HG03571 (cell line): ENCODE data around the gene SPOCK1.

ENCODE experiments used
- ATAC-seq: cut with Tn5 transposase; IDR thresholded peaks from one replicate; pipeline ENCODE4 v1.9.1; 2021; ENCODE audit not compliant: unreplicated experiment

Gene SPOCK1

DNA sequence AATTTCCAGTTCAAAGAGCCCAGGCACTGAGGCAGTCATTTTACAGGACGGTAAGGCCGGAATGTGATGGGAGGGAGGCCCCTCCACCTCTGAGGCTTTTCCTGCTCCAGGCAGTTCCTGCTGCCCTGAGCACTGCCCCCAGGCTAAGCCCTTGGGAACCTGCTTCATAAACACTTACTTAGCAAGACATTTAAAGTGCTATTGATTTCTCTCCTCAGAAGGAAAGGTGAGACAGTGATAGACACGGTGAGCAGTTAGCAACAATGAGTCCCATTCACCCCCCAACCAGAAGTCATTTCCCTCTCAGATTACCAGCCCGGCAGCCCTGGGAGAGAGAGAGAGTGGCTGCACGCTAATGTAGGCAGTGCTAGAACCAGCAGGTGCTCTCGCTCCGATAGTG lies 462.5 kb downstream of the SPOCK1 start:
- ATAC-seq: no peak

DNA sequence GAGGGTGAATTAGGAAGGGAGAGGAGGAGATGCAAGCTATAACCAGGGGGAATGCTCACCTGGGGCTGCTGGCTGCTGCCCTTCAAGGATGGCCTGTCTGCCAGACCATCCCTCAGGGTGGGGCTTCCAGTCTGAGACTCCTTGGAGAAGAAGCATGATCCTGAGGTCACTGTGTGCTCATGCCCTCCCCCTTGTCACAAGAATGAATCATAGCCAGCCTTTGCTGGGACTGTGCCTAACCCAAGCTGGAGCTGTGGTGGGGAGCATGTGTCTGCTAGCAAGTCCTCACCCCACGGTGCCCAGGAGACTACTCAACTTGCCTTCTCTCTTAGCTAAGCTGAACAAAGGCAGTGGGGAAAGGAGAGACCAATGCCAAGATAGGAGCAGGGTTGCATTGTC lies 463.6 kb downstream of the SPOCK1 start:
- no peak for ATAC-seq

DNA sequence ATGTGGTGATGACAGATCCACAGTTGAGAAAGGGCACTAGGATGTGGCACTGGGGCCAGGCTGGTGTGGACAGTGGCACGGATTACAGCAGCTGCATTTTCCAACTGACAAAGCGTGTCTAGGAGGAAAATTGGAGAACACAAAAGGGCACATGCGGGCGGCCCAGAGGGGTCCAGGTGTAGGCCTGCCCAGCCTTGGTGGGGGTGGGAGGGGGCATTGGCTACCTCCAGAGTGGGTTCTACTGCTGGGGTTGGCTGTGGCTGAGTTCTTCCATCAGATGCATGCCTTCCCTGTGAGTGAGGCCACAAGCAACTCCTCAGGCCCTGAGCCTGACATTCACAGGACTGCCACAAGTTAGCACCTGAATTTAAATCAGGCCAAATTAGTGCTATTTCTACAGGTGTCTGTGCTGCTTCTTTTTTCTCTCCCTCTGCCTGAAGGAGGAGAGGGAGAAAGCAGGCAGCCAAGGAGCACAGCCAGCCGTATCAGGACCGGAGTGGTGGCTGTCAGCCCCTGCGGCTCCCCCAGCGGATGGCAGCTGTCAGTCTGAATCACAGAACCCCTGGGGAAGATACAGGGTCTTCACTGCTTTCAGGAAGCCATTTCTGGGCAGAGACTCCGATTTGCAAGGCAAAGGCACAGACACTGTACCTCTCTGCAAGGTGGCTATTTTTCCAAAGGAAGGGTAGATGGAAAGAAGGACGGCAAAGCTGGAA lies 464.2 kb downstream of the SPOCK1 start:
- ATAC-seq: no peak

DNA sequence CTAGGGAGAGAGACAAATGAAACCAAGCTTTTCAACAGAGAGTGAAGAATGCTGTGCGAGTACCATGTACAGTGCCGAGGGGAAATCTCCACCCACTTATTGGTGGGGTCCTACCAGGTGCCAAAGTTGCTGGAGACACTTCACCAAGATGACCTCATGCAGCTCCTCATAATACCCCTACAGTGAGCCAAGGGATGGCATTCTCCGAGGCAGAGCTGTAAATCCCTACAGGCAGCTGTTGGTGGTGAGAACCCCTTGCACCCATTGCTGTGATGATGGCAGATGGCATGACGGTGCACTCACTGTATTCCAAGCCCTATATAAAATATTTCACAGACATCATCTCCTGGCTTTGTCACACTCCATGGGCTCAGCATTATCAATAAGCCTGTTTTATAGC lies 464.9 kb downstream of the SPOCK1 start:
- ATAC-seq: no peak

DNA sequence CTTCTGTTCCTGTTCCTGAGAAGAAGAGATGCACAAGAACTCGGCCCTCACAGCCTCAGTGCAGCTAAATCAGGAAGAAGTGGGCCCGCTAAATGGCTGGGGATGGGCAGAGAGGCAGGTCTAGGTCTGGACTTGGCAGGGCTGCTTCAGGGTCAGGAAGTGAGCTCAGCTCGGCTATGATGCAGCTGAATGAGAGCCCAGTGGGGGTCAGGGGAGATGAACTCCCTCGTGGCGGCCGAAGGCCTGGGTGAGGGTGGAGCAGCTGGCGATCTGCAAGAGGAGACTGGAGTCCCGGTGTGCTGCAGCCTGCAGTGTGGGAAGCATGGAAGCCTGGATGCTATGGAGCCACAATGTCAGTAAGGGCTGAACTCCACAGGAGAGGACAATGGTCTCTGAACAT lies 466.2 kb downstream of the SPOCK1 start:
- no peak for ATAC-seq

DNA sequence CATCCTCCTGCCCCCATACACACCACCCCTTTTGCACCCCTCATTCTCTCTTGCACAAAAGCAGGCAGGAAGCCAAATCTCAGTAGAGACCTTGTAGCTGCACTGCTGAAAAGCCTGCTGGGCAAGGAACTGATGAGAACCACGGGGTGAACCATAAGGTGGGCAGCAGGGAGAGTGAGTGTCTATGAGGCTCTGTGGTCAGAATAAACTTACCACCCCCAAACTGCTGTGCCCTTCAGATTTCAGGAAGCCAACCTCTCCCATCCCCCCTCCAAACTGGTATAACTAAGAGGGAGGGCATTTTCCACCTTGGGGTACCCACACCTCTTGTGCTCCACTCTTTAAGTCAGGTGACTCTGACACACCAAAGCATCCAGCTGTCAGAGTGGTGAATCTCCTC lies 471.4 kb downstream of the SPOCK1 start:
- no peak for ATAC-seq

DNA sequence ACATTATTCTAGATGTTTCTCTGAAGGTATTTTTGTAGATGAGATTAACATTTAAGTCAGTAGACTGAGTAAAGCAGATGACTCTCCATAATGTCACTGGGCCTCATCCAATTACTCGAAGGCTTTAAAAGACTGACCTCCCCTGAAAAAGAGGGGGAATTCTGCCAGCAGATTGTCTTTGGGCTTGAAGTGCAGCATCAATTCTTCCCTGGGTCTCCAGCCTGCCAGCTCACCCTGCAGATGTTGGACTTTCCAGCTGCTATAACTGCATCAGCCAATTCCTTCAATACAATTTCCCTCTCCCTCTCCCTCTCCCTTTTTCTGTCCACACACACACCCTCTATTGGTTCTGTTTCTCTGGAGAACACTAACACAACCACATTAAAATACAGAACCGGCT lies 472.8 kb downstream of the SPOCK1 start:
- no peak for ATAC-seq

DNA sequence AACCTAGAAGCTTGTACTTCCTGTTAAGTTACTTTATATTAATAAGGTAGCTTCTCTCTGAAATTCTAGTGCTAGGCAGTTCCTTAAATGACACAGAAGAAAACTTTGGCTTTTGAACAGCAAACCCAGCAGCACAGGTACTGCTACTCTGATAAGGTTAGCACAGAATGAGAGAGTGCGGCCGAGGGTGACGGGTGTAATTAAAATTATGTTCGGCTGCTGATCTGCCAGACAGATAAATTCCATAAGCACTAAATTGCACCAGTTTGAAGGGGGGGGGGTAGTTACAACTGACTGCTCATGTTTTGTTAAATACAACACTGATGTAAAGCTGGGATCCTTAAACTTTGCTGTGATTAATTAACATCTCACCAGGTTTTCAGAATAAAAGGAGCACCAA lies 475.1 kb downstream of the SPOCK1 start:
- no peak for ATAC-seq

DNA sequence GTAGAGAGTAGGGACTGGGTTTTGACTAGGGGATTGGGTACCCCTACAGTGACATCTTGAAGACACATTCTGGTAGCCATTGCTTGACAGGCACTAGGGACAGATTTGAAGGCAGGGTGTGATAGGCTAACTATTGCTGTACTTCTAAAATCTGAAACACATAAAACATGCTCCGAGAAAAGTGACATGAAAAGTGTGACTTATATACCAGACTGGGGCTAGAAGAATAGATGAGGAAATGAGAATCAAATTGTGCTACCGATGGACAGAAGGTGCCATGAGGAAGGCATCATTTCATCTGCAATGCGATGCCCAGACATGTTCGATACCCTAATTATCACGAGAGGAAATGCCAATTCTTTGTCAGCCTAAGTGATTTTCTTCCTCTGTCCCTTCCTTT lies 475.8 kb downstream of the SPOCK1 start:
- no peak for ATAC-seq

DNA sequence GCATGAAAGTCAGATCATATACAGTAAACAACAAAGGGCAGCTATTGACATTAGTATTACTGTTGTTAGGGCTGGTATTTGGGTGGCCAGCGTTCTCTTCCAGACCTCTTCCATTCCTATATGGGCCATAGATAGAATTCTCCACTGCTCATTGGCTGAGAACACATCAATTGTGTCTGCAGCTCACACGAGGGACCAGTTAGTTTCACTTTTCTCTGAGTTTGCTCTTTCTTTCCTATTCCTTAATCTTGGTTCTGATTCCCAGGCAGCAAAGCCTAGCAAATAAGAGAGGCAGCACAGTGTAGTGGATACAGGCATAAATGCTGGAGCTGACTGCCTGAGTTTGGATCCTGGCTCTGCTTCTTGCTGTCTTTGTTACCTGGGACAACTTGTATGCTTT lies 476.4 kb downstream of the SPOCK1 start:
- ATAC-seq: no peak

DNA sequence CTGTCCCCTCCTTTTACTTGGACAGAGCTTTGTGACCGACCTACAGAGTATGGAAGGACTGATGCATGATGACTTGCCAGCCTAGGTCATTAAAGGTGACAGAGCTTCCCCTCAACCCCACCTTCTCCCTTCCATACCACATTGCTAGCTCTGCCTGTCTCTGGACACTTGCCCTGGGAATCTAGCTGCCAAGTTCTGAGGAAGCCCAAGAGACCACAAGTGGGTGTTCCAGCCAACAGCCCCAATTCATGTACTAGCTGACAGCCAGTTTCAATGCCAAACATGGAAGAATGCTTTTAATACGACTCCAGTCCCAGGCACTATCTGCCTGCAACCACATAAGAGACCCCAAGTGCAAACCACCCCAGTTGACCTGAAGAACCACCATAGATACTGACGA lies 477.1 kb downstream of the SPOCK1 start:
- ATAC-seq: no peak

DNA sequence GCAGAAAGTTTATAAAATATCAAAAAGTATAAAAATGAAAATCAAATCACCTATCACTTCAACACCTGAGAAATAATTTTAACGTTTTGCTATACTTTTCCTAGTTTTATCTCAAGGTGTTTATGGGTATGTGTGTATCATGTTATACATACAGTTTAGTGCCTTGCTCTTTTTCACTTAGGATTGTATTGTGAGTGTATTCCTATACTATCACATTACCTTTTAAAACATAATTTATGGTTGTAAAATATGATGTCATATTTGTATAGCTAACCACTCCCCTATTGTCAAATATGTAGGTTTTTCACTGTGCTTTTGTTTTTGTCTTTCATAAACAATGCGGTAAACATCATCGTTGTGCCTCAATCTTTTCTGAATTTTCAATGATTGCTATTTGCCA lies 479.9 kb downstream of the SPOCK1 start:
- ATAC-seq: no peak

DNA sequence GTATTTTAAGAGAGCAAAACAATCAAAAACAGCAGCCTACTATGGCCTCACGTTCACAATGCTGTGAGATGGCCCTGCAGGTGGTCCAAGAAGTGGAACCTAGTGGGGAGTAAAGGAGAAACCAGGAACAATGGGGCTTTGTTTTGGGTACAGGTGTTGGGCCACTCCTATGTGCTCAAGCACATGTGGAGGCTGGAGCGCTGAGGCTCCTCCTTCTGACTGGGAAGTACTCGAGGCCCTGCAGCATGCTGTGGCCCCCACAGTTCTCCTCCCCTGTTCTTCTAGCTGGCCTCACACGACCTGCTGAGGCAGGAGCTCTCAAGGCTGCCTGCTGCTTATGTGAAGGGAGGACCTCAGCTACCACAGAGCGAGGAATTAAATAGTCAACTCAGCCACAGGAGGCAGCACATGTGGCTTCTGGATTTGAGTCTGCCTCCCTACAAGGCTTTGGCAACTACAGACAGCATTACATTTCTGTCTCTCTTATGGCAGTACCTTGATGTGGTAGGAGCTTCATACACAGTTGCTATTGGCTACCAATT lies 482.3 kb downstream of the SPOCK1 start:
- no peak for ATAC-seq

DNA sequence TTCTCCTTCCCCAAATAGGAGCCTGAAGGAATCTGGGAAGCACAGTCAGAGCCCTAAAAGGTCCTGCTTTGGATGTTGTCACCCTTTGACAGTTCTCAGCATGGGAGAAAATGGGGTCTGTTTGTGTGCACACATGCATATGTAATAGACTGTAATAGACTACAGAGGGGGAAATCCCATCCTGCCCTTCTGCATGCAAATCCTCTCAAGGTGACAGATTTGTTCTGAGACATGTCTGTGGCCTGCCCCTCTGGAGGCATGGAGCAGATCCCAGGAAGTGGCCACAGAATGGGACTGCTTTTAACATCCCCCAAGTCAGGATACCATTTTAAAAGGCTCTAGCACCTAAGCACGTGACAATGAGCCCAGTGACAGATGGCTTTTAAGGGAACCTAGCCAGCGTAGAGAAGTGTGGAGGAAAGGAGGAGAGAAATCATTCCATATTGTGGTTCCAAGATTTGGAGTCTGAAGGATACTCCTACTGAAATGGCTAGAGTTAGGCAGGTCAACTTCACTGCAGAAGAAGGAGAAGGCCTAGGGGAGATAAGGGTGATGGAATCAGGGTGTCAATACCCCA lies 483.5 kb downstream of the SPOCK1 start:
- no peak for ATAC-seq

DNA sequence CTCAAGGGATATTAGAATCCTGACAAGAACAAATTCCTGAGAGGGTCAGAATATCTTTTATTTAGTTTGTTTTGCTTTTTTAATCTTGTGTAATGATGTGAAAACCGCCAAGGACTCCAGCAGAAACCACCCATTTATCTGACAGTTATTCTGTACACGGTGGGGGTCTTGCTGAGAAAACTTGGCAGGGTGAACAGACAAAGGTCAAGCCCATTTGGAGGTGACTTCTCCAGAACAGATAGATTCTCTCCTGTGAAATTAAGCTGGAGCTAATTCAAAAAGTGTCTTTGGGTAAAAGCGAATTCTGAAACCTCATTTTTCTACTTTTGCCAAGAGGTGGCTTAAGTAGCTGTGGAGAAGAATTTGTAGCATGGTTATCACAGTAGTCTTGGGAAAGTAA lies 484.4 kb downstream of the SPOCK1 start:
- no peak for ATAC-seq

DNA sequence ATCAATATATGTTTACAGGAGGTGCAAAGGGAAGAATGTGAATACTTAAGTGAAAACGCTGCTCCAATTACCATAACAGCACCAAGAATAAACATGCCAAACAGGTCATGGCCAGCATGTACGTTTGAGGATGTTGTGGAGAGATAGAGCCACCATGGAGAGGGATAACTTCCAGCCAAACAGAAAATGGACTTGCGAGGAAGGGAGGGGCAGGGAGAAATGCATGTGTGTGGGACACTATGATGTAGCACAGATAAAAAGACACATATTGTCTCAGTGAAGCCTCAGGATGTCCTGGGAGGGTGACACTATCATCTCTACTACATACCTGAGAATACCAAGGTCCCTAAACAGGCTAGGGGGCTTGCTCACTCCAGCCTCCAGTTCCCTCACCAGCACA lies 488.9 kb downstream of the SPOCK1 start:
- ATAC-seq: no peak

DNA sequence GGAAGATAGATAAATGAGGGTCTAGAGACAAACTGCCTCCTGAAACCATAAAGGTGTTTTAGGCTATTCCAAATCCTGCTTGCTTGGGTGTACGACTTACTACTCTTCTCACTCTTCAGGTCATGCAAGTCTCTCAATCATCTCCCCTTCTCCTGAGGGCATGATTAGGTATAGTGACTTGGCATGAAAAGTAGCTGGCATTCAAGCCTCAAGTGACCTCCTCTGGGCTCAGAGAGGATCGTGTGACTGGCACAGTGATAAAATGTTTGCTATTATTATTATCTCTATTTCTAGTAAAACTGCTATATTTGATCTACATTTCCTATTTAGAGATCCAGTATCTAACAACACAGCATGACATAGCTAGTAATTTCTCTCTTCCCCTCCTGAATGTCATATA lies 494.8 kb downstream of the SPOCK1 start:
- no peak for ATAC-seq

DNA sequence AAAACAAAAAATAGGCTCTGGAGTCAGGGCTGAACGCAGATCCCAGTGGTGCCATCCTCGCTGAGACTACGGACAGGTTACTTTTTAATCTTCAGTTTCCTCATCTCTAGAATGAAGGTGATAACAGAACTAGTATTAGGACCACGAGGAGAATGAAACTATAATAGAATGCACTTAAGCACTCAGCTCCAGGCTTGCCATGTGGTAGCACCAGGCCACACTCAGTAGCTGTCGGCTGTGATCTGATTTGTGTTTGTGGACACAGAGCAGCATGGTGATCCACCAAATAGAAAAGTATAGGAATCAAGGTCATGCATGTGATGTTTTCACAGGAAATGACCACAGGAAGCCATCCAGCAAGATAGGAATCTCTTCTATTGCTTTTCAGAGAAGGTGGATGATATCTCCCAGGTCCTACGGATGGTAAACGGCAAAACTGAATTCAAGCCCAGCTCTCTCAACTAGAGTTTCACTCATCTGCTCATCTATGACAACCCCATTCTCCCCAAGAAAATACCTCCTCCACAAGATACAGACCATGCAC lies 498.0 kb downstream of the SPOCK1 start:
- no peak for ATAC-seq

DNA sequence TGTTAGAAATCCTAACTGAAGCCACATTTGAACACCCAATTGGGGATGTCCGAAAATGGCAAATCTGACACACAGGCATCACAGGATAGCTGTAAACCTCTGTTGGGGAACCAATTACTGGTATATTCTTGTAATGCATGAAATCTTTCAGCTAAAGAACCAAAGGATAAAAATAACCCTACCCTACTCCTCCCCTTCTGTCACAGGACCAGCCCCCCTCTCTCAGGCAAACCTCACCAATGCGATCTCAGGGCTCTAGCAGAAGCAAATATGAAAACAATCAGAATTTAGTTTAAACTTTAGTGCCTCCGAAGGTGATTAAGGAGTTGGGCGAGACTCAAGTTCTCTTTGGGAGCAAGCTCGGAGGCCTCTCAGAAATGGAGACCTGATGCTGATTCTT lies 499.3 kb downstream of the SPOCK1 start:
- ATAC-seq: no peak

DNA sequence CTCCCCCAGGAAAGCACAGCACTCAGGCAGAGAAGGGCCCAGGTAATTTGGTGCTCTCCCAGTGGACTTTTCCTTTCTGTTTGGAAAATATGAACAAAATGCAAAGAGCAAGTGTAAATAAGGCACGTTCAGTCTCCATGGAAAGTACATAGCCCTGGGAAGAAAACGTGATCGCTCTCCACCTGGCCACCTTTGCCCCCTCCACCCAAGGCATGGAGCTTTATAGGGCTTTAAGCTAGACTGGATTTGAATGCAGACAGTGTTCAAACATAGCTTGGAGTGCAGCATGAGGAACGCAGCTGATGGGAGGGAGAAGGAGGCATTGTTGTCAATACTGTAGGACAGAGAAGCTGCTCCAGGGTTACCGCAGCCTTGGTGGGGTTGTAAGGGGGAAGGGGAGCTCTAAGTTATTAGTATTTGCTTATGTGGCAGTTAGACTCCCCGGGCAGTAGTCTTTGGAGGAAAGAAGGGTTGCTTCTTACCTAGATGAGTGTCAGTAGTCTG lies 500.2 kb downstream of the SPOCK1 start:
- ATAC-seq: no peak

DNA sequence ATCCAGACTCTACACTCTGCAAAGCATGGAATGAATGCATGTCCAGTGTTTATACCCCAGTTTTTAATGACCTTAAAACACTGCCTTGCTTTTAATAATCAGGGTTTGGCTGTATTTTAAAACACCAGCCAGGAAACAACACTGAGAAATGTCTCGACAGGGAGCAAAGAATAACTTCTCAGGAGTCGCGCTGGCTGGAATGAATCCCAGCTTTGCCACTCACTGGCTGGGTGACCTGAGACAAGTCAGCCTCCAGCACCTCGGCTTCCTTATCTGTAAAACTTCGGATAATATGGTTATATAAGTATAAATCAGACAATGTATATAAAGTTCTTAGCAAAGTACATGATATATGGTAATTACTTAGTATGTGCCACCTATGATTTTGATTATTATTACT lies 505.0 kb downstream of the SPOCK1 start:
- ATAC-seq: no peak

DNA sequence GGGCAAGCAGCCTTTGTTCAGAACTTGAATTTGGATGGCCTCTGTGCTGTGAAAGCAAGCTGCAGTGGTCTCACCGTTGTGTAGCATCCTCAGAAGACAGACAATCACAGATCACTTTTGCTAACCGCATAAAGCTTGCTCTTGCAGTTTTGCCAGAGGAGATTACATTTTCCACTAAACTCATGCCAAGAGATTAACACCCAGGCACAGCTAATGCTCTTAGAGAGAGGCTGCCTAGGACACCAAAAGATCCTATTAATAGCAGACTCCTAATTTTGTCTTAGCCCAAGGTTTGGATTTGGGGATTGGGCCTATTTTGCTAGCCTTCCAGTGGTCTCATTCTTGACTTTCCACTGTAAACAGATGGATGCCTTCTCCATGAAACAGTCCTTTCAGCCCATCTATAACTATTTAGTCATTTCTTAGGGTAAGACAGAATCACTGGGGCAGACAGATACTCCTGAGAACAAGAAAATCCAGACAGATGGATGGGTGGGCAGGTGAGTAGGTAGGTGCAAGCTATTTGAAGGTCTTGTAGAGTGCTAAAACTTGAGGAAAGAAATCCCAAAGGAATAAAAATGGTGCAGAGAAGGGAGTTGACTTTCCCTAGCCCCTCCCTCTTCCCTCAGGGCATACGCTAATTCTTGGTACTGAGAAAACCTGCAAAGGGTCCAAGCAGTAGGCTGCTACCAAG lies 506.2 kb downstream of the SPOCK1 start:
- ATAC-seq: no peak
